ENCODE data around the gene SORD. TPM values are rescaled to one million over a fixed set of nuclear protein-coding genes. Genes with fewer than 3 reads are reported as not detected.
"Not testable (repeated sequence)": the region's sequence is repeated elsewhere in the genome, so short reads cannot be mapped to it uniquely, and the experiment has no call there.

Gene SORD
- total RNA-seq, 1 donor: 25.9 TPM

DNA sequence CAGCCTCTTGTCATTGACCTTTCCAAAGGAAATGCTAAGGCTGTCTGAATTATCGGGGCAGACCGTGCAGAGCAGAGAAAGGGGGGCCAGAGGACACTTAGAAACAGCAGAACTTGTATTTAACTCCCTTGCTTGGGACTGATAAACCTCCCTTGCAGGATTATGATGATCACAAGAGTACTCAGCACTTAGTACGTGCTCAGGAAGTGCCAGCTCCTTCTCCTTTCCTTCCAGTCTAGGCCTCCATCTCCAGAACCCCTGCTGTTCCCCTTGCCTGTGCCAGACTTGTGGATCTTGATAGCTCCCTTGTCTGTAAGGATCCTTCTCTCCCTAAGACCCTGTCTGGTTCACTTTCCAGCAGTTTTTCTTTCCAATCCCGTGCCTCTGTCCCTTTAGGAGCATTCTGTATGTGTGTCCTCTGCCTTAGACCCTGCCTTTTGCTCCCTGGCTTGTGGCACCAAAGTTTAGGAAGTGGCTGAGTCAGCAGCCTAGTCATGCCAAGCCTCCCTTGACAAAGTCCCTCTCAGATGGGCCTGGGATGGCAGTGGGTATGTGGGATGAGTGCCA lies 747 bp downstream of the SORD start:
- no peak for DNase-seq (ENCODE audit: low read depth in 2 of 3, low spot score in 2 of 3)

- DNase-seq (ENCODE audit: low read depth in 2 of 3, low spot score in 2 of 3): not testable (repeated sequence)
These were observed 1.7 kb downstream of the SORD start for GRCh38 chr15:45024649-45025048.

DNA sequence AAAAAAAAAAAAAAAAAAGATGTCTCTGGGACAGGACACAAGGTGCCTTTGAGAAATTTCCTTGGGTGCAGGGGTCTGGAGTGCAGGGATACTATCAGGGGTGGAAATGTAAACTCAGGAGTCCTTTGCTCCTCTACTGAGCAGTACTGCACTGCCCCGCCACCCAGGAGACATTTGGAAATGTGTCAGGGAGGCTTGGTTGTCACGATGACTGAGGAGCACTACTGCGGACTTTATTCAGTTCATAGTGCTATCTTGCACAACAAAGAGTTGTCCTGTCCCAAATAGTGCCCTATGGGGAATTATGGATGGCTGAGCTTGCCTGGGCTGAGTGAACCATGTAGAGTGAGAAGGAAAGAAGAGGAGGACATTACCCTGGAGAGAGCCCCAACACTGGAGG lies 2.6 kb downstream of the SORD start:
- DNase-seq (ENCODE audit: low read depth in 2 of 3, low spot score in 2 of 3): not testable (repeated sequence)

- no peak for DNase-seq (ENCODE audit: low read depth in 2 of 3, low spot score in 2 of 3)
These were observed 3.7 kb downstream of the SORD start for GRCh38 chr15:45026651-45027190.

DNA sequence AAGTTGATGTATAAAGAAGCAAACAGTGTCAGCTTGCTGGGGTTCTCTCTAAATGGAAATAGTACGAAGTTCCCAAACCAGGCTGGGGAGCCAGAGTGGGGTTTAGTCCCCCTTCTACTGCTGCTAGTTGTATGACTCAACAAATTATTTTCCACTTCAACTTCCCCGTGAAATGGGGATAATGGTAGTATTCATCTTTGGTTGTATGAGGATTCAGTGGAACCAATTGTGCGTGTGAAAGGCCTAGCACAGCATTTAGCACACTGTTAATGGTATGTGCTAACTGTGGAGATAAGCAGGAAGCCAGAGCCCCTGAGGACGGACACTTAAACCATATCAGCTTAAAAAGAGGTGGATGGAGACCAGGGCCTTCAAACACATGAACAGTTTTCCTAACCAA lies 4.2 kb downstream of the SORD start:
- no peak for DNase-seq (ENCODE audit: low read depth in 2 of 3, low spot score in 2 of 3)

DNA sequence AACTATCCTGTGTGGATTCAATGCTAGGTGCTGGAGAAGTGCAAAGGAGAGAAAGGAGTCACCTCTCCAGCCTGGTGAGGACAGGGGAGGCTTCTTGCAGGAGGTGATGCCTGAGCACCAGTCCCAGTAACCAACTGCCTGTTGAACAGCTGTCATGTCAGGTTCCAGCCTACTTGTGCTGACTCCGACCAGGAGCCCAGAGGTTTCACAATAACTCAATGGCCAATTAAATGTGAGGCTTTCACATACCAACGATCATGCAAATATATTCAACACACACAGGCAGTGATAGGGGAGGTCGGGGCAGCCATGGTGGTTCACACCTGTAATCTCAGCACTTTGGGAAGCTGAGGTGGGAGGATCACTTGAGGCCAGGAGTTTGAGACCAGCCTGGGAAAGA lies 7.7 kb downstream of the SORD start:
- DNase-seq (ENCODE audit: low read depth in 2 of 3, low spot score in 2 of 3): no peak

GRCh38 chr15:45031522-45032028 lies 8.6 kb downstream of the SORD start:
- DNase-seq (ENCODE audit: low read depth in 2 of 3, low spot score in 2 of 3): not testable (repeated sequence)

DNA sequence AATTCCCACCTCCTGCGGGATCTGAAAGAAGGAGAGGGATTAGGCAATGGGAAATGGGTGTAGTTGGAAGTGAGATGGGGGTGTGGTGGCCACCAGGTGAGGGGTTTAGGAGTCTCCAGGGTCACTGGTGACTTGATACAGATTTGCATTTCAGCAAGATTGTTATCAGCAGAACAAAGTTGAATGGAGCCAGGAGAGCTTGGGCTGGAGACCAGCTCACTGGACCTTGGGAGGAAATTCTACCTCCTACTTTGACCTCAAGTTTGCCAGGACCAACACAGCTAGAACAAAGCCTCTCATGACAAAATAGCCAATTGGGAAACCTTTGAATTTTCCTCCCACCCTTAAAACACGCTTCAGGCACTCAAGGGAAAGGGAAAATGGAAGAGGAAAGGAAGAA lies 9.5 kb downstream of the SORD start:
- DNase-seq (ENCODE audit: low read depth in 2 of 3, low spot score in 2 of 3): not testable (repeated sequence)

GRCh38 chr15:45034087-45034486 lies 11.1 kb downstream of the SORD start:
- DNase-seq (ENCODE audit: low read depth in 2 of 3, low spot score in 2 of 3): not testable (repeated sequence)

GRCh38 chr15:45034600-45035375 lies 11.8 kb downstream of the SORD start:
- not testable (repeated sequence) for DNase-seq (ENCODE audit: low read depth in 2 of 3, low spot score in 2 of 3)

DNA sequence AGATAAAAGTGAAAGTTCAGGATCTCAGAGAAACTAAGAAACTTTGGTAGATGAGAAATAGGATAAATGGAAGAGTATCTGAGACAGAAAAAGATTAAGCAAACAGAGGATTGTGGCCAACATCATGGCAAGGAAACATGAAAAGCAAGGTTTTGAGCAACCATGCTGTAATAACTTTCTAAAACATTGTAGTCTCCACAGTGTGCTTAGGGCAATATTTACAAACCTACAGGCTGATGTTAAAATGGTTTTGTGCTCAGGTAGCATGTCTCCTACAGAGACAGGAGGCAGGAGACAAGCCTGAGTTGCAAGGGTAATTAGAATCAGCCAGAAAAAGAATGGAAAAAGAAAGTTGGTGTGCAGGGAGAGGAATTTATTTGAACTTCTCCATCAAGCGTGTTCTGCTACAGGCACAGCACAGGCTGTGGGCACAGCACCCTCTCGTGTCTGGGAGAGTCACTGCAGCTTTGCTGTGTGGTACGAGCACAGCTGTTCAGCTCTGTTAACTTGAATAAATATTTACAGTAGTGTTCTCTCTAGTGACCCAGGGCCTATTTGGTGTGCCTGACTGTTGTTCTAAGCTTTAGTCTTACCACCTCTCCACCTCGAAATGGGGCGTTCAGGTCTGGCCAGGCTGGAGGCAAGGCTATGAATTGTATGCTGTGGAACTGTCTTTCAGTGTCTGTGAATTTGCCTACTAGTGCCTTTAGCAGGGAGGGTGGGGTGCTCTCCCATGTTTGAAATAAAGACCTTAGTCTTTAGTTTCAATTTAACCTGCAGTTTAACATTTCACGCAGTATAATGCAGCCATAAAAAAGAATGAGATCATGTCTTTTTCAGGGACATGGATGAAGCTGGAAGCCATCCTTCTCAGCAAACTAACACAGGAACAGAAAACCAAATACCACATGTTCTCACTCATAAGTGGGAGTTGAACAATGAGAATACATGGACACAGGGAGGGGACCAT lies 14.1 kb downstream of the SORD start:
- DNase-seq (ENCODE audit: low read depth in 2 of 3, low spot score in 2 of 3): peak in 2 of 3 donors; percentile 62 to 79

- DNase-seq (ENCODE audit: low read depth in 2 of 3, low spot score in 2 of 3): no peak
These were observed 14.9 kb downstream of the SORD start for GRCh38 chr15:45037936-45038335.

DNA sequence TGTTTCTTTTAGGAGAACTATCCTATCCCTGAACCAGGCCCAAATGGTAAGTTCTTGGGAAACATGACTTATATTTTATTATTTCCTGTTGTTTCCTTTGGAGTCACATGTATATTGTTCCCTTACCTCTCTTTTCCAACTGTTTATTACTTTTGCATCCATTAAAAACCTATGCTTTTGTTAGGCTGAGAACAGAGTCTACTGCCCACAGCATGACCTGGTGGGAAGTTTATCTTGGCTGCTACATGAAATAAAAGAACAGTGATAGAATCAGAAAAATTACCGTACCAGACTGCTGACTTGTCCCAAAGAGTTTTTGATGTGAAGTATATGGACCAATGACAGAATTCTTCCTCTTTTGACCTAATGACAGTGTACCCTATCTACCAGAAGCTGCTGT lies 17.4 kb downstream of the SORD start:
- DNase-seq (ENCODE audit: low read depth in 2 of 3, low spot score in 2 of 3): not testable (repeated sequence)

- not testable (repeated sequence) for DNase-seq (ENCODE audit: low read depth in 2 of 3, low spot score in 2 of 3)
These were observed 18.5 kb downstream of the SORD start for GRCh38 chr15:45041538-45041937.

- not testable (repeated sequence) for DNase-seq (ENCODE audit: low read depth in 2 of 3, low spot score in 2 of 3)
These were observed 19.9 kb downstream of the SORD start for GRCh38 chr15:45042859-45043258.

DNA sequence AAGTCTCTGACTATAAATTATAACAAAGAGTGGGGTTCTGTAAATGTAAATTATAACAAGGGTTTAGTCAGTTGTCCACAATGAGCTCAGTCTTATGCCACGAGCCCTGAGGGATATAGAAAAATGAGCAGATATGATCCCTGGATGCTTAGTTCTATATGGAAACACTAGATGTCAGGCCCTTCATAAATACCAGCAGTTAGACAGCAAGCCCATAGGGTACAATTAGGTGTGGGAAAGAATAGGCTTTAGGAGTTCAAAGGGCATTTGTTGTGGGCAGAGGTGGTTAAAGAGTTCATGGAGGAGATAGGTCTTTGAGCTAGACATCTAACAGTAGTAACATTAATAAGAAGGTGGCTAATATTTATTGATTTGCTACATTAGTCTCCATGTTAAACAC lies 21.3 kb downstream of the SORD start:
- DNase-seq (ENCODE audit: low read depth in 2 of 3, low spot score in 2 of 3): not testable (repeated sequence)

DNA sequence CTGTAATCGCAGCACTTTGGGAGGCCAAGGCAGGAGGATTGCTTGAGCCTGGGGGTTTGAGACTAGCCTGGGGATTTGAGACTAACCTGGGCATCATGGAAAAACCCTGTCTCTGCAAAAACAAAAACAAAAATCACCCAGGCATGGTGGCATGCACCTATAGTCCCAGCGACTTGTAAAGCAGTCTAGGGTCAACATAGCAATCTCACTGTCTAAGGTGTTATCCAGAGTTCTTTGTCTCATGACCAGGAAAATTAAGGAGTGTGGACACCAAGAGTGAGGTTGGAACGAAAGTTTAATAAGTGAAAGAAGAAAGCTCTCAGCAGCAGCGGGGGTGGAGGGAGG lies 25.4 kb downstream of the SORD start:
- not testable (repeated sequence) for DNase-seq (ENCODE audit: low read depth in 2 of 3, low spot score in 2 of 3)

- DNase-seq (ENCODE audit: low read depth in 2 of 3, low spot score in 2 of 3): peak in 2 of 3 donors; percentile 71 to 84
These were observed 26.0 kb downstream of the SORD start for GRCh38 chr15:45048794-45049631.

GRCh38 chr15:45050587-45050986 lies 27.6 kb downstream of the SORD start:
- no peak for DNase-seq (ENCODE audit: low read depth in 2 of 3, low spot score in 2 of 3)

GRCh38 chr15:45052676-45053075 lies 29.7 kb downstream of the SORD start:
- DNase-seq (ENCODE audit: low read depth in 2 of 3, low spot score in 2 of 3): not testable (repeated sequence)

Data from hematopoietic multipotent progenitor cell (in vitro differentiated cells).